WTC11 (cell line): ENCODE measurements around the gene SPATA6.

Source experiments
- MYBL2 ChIP-seq: sonication (generic); formaldehyde crosslinking; IDR thresholded peaks from 2 replicates; pipeline ENCODE4 v1.8.1; 2023; ENCODE audit warnings: mild to moderate bottlenecking, moderate library complexity, missing genetic modification reagents
- RELA ChIP-seq: sonication (generic); formaldehyde crosslinking; IDR thresholded peaks from 2 replicates; pipeline ENCODE4 v1.8.1; 2022; ENCODE audit warnings: missing genetic modification reagents, mild to moderate bottlenecking, borderline replicate concordance
- TF ChIP-seq, protein P1 (sequence below): sonication (generic); formaldehyde crosslinking; IDR thresholded peaks from 2 replicates; pipeline ENCODE4 v1.8.1; 2023; ENCODE audit warnings: mild to moderate bottlenecking, missing genetic modification reagents

DNA sequence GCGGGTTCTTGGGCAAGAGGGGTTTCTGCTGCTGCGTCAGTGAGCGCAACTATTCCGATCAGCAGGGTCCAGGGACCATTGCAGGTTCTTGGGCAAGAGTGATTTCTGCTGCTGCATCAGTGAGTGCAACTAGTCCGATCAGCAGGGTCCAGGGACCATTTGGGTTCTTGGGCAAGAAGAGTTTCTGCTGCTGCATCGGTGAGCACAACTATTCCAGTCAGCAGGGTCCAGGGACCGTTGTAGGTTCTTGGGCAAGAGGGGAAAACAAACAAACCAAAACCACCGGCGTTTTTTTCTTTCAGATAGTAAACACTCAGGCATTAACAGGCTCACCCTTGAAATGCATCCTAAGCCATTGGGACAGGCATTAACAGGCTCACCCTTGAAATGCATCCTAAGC lies 32.6 kb downstream of the SPATA6 start:
- TF ChIP-seq, protein P1, sequence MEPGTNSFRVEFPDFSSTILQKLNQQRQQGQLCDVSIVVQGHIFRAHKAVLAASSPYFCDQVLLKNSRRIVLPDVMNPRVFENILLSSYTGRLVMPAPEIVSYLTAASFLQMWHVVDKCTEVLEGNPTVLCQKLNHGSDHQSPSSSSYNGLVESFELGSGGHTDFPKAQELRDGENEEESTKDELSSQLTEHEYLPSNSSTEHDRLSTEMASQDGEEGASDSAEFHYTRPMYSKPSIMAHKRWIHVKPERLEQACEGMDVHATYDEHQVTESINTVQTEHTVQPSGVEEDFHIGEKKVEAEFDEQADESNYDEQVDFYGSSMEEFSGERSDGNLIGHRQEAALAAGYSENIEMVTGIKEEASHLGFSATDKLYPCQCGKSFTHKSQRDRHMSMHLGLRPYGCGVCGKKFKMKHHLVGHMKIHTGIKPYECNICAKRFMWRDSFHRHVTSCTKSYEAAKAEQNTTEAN (CRISPR knock-in tag), result no peak
- TF ChIP-seq MYBL2 (no peak), RELA (CRISPR knock-in tag) (no peak)
